Measurements from ENCODE around the gene NR6A1.

Gene NR6A1

GRCh38 chr9:124526174-124526573, 244.9 kb downstream of the NR6A1 start:
- no peak for DNase-seq (ENCODE audit: low read depth in 3 of 3)

GRCh38 chr9:124522121-124523098, 248.7 kb downstream of the NR6A1 start:
- no peak for DNase-seq (ENCODE audit: low read depth in 3 of 3)

GRCh38 chr9:124521142-124521541, 250.0 kb downstream of the NR6A1 start:
- DNase-seq (ENCODE audit: low read depth in 3 of 3), result no peak

- DNase-seq (ENCODE audit: low read depth in 3 of 3), result no peak
Measured at GRCh38 chr9:124520206-124520596, 250.9 kb downstream of the NR6A1 start.

GRCh38 chr9:124518116-124518515, 253.0 kb downstream of the NR6A1 start:
- no peak for DNase-seq (ENCODE audit: low read depth in 3 of 3)

GRCh38 chr9:124517600-124517999, 253.5 kb downstream of the NR6A1 start:
- no peak for DNase-seq (ENCODE audit: low read depth in 3 of 3)

- no peak for DNase-seq (ENCODE audit: low read depth in 3 of 3)
Measured at GRCh38 chr9:124514874-124515273, 256.2 kb downstream of the NR6A1 start.

- no peak for DNase-seq (ENCODE audit: low read depth in 3 of 3)
Measured at GRCh38 chr9:124514125-124514524, 257.0 kb downstream of the NR6A1 start.

GRCh38 chr9:124513376-124513994, 257.6 kb downstream of the NR6A1 start:
- DNase-seq (ENCODE audit: low read depth in 3 of 3), result no peak

GRCh38 chr9:124512806-124513204, 258.3 kb downstream of the NR6A1 start:
- no peak for DNase-seq (ENCODE audit: low read depth in 3 of 3)

GRCh38 chr9:124511891-124512805, 259.0 kb downstream of the NR6A1 start:
- no peak for DNase-seq (ENCODE audit: low read depth in 3 of 3)

- DNase-seq (ENCODE audit: low read depth in 3 of 3), result no peak
Measured at GRCh38 chr9:124511426-124511840, 259.7 kb downstream of the NR6A1 start.

- DNase-seq (ENCODE audit: low read depth in 3 of 3), result no peak
Measured at GRCh38 chr9:124510650-124511425, 260.3 kb downstream of the NR6A1 start.

- no peak for DNase-seq (ENCODE audit: low read depth in 3 of 3)
Measured at GRCh38 chr9:124507880-124508423, 263.2 kb downstream of the NR6A1 start.

GRCh38 chr9:124506931-124507879, 263.9 kb downstream of the NR6A1 start, which contains the start of gene NR5A1:
Gene NR5A1, minus strand, starts transcription at chr9:124507399. Its CDS starts 4,004 bp downstream, at chr9:124503395.
- DNase-seq (ENCODE audit: low read depth in 3 of 3), result no peak

- DNase-seq (ENCODE audit: low read depth in 3 of 3), result no peak
Measured at GRCh38 chr9:124506433-124506832, 264.7 kb downstream of the NR6A1 start.

GRCh38 chr9:124505901-124506346, 265.2 kb downstream of the NR6A1 start:
- DNase-seq (ENCODE audit: low read depth in 3 of 3), result no peak

- DNase-seq (ENCODE audit: low read depth in 3 of 3), result no peak
Measured at GRCh38 chr9:124505006-124505900, 265.9 kb downstream of the NR6A1 start.
